Measurements from ENCODE around the gene CNTNAP5. TPM values are rescaled to one million over a fixed set of nuclear protein-coding genes. Genes with fewer than 3 reads are reported as not detected.
A peak's percentile ranks its signal among the peaks of the same experiment; 100 is the strongest.

The CNTNAP5 gene
- total RNA-seq, 1 donor from 2014 or later = 0.20 TPM

- DNase-seq (ENCODE audit: low read depth) = no peak
These were observed 239.5 kb downstream of the CNTNAP5 start for GRCh38 chr2:124264551-124265091.

- DNase-seq (ENCODE audit: low read depth) = no peak
These were observed 242.7 kb downstream of the CNTNAP5 start for GRCh38 chr2:124267794-124268193.

GRCh38 chr2:124269348-124269747, 244.3 kb downstream of the CNTNAP5 start:
- DNase-seq (ENCODE audit: low read depth) = no peak

- DNase-seq (ENCODE audit: low read depth) = no peak
These were observed 247.3 kb downstream of the CNTNAP5 start for GRCh38 chr2:124272261-124272841.

GRCh38 chr2:124281541-124281940, 256.5 kb downstream of the CNTNAP5 start:
- DNase-seq (ENCODE audit: low read depth) = no peak

- DNase-seq (ENCODE audit: low read depth) = peak; percentile 30
These were observed 258.0 kb downstream of the CNTNAP5 start for GRCh38 chr2:124283096-124283495.

GRCh38 chr2:124286089-124286783, 261.1 kb downstream of the CNTNAP5 start:
- DNase-seq (ENCODE audit: low read depth) = no peak

GRCh38 chr2:124289060-124289459, 264.0 kb downstream of the CNTNAP5 start:
- DNase-seq (ENCODE audit: low read depth) = no peak

- no peak for DNase-seq (ENCODE audit: low read depth)
These were observed 264.5 kb downstream of the CNTNAP5 start for GRCh38 chr2:124289615-124290014.

GRCh38 chr2:124296470-124296869, 271.4 kb downstream of the CNTNAP5 start:
- DNase-seq (ENCODE audit: low read depth) = no peak

GRCh38 chr2:124301915-124302314, 276.8 kb downstream of the CNTNAP5 start:
- no peak for DNase-seq (ENCODE audit: low read depth)

GRCh38 chr2:124308319-124309062, 283.4 kb downstream of the CNTNAP5 start:
- no peak for DNase-seq (ENCODE audit: low read depth)

- DNase-seq (ENCODE audit: low read depth) = no peak
These were observed 284.6 kb downstream of the CNTNAP5 start for GRCh38 chr2:124309563-124310138.

- no peak for DNase-seq (ENCODE audit: low read depth)
These were observed 285.6 kb downstream of the CNTNAP5 start for GRCh38 chr2:124310671-124311070.

GRCh38 chr2:124314084-124314483, 289.0 kb downstream of the CNTNAP5 start:
- no peak for DNase-seq (ENCODE audit: low read depth)

- no peak for DNase-seq (ENCODE audit: low read depth)
These were observed 290.3 kb downstream of the CNTNAP5 start for GRCh38 chr2:124315221-124315880.

GRCh38 chr2:124316133-124316532, 291.0 kb downstream of the CNTNAP5 start:
- no peak for DNase-seq (ENCODE audit: low read depth)

- DNase-seq (ENCODE audit: low read depth) = no peak
These were observed 292.0 kb downstream of the CNTNAP5 start for GRCh38 chr2:124316881-124317605.

GRCh38 chr2:124317628-124318027, 292.5 kb downstream of the CNTNAP5 start:
- no peak for DNase-seq (ENCODE audit: low read depth)

- DNase-seq (ENCODE audit: low read depth) = no peak
These were observed 293.8 kb downstream of the CNTNAP5 start for GRCh38 chr2:124318913-124319312.

- DNase-seq (ENCODE audit: low read depth) = no peak
These were observed 294.5 kb downstream of the CNTNAP5 start for GRCh38 chr2:124319577-124319976.
